ENCODE results near the gene KCNJ9. TPM values are rescaled to one million over a fixed set of nuclear protein-coding genes. Genes with fewer than 3 reads are reported as not detected.

KCNJ9 gene
- total and polyA plus RNA-seq, 2 donors (not counting 3 experiments of a cell fraction or from before 2014, with no cell fraction given): not detected

DNA sequence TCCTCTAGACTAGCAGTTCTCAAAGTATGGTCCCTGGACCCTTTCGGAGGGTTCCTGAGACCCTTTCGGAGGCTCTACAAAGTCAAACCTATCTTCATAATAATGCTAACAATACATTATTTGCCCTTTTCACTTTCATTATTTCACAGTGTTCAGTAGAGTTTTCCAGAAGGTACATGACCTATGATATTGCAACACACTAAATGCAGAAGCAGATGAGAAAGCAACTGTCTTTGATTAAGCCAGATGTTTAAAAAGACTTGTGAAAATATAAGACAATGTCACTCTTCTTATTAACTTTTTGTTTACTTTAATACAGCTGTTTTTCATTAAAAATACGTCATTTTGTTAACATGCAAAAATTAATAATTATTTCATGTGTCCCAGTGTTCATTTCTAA is 17.2 kb upstream of the KCNJ9 start:
- intact Hi-C loops (cut with micrococcal nuclease) (no loop called here), dilution Hi-C loops (cut with MboI; ENCODE audit: extremely low pct_ligation_motif_present, low sequenced_read_pairs) (no loop called here)
- FAIRE-seq (no peak), DNase-seq (ENCODE audit: low read depth, low spot score) (no peak)
- Histone ChIP-seq H3K4me2 (ENCODE audit: insufficient read depth, low read length) (no peak overlapping the region), H3K9me1 (replicated peaks; ENCODE audit: control insufficient read depth, extremely low read depth, insufficient read depth, low read length) (no peaks in the 10 kb centered on the region), H3K27me3 (ENCODE audit: control insufficient read depth in 2 of 2, insufficient read depth in 2 of 2, low read length in 2 of 2) (peaks cover 9 to 16% of the 10 kb centered on the region in 2 experiments), H4K20me1 (replicated peaks; ENCODE audit: control insufficient read depth, extremely low read depth, insufficient read depth, low read length) (no peaks in the 10 kb centered on the region), H3K9ac (replicated peaks; ENCODE audit: extremely low read depth, insufficient read depth, low read length) (no peak overlapping the region), H3K4me3 (replicated peaks in 1 of 3; ENCODE audit: insufficient read depth in 1 of 3, low read depth in 1 of 3, low read length in 3 of 3) (no peak overlapping the region), H3K27ac (ENCODE audit: insufficient read depth, low read depth, low read length) (no peak overlapping the region), H2AFZ (ENCODE audit: low read depth, low read length) (no peak overlapping the region), H3K4me1 (ENCODE audit: control insufficient read depth, extremely low read depth, insufficient read depth, low read length) (no peaks in the 10 kb centered on the region), H3K9me3 (replicated peaks; ENCODE audit: control insufficient read depth, insufficient read depth, low read length) (no peaks in the 10 kb centered on the region), H3K79me2 (ENCODE audit: control insufficient read depth, insufficient read depth, low read length) (no peaks in the 10 kb centered on the region), H3K36me3 (ENCODE audit: control insufficient read depth in 2 of 2, extremely low read depth in 1 of 2, insufficient read depth in 2 of 2, low read length in 2 of 2) (no peaks in the 10 kb centered on the region)
- ChIA-PET POLR2A (no interaction called here), CTCF (interaction anchor here (0.7 to 1.6 kb wide), 3 partner anchors 9 to 17 kb away, joined by 3 read pairs; no protein-coding TSS in a partner anchor)
- TF ChIP-seq POLR2A (IDR thresholded peaks at IDR 0.05; ENCODE audit: low read depth, low read length) (no peak), MYC (IDR thresholded peaks at IDR 0.05; ENCODE audit: low read depth, low read length) (no peak), POLR2AphosphoS5 (IDR thresholded peaks at IDR 0.05; ENCODE audit: insufficient read depth, low read depth, low read length) (no peak), FOS (IDR thresholded peaks at IDR 0.05; ENCODE audit: borderline replicate concordance, insufficient read depth, low read length) (no peak), JUN (IDR thresholded peaks at IDR 0.05; ENCODE audit: borderline replicate concordance, insufficient read depth, insufficient read length, low read depth) (no peak), GATA2 (IDR thresholded peaks at IDR 0.05; ENCODE audit: insufficient read depth, insufficient read length, low read depth, low read length) (no peak), EZH2 (IDR thresholded peaks at IDR 0.05; ENCODE audit: borderline replicate concordance, low read depth, low read length, severe bottlenecking) (no peak)
- TF ChIP-seq, protein P1, sequence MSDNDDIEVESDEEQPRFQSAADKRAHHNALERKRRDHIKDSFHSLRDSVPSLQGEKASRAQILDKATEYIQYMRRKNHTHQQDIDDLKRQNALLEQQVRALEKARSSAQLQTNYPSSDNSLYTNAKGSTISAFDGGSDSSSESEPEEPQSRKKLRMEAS (IDR thresholded peaks at IDR 0.05; ENCODE audit: insufficient read depth, insufficient read length): no peak
- TF ChIP-seq, protein P2, sequence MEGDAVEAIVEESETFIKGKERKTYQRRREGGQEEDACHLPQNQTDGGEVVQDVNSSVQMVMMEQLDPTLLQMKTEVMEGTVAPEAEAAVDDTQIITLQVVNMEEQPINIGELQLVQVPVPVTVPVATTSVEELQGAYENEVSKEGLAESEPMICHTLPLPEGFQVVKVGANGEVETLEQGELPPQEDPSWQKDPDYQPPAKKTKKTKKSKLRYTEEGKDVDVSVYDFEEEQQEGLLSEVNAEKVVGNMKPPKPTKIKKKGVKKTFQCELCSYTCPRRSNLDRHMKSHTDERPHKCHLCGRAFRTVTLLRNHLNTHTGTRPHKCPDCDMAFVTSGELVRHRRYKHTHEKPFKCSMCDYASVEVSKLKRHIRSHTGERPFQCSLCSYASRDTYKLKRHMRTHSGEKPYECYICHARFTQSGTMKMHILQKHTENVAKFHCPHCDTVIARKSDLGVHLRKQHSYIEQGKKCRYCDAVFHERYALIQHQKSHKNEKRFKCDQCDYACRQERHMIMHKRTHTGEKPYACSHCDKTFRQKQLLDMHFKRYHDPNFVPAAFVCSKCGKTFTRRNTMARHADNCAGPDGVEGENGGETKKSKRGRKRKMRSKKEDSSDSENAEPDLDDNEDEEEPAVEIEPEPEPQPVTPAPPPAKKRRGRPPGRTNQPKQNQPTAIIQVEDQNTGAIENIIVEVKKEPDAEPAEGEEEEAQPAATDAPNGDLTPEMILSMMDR (IDR thresholded peaks at IDR 0.05; ENCODE audit: extremely low read depth in 1 of 2, insufficient read depth in 1 of 2, low read depth in 1 of 2, low read length in 2 of 2): no peak
- BruUV-seq (replicated peaks): no TSS peak
